Ovary (tissue), 9 donors: Measurements from ENCODE around the gene SPDYC. TPM values are rescaled to one million over a fixed set of nuclear protein-coding genes. Genes with fewer than 3 reads are reported as not detected.

Experiments
- DNase-seq, 5 donors: peaks; one replicate each; pipeline ENCODE4 v3.0.0-alpha.2; 2019 to 2020
- H3K27ac ChIP-seq, 2 donors: fragments of 200-600 bp; one replicate each; pipeline versions ENCODE4 v1.5.1 to v1.8.0; 2019 to 2022
- H3K27me3 ChIP-seq: fragments of 200-600 bp; one replicate; pipeline ENCODE4 v1.8.0; 2022
- H3K36me3 ChIP-seq: fragments of 200-600 bp; sonication (generic); one replicate; pipeline ENCODE4 v1.5.1; 2019
- H3K4me1 ChIP-seq: one replicate; pipeline ENCODE4 v1.8.1; 2013; ENCODE audit warnings: mild to moderate bottlenecking, moderate library complexity; ENCODE audit not compliant: insufficient read depth
- H3K4me3 ChIP-seq: fragments of 200-600 bp; sonication (generic); one replicate; pipeline ENCODE4 v1.5.1; 2017
- H3K9me3 ChIP-seq, 2 donors: fragments of 200-600 bp in 1 of 2; sonication (generic) in 1 of 2; one replicate each; pipeline versions ENCODE4 v1.5.1 to v1.8.1; 2013 to 2019; ENCODE audit warnings: mild to moderate bottlenecking in 1 of 2, moderate library complexity in 1 of 2
- EP300 ChIP-seq: sonication (generic); formaldehyde crosslinking; IDR thresholded peaks from one replicate; pipeline ENCODE4 v1.6.1; 2017; ENCODE audit warnings: antibody characterized with exemption
- POLR2A ChIP-seq: fragments of 450-650 bp; IDR thresholded peaks from one replicate; pipeline ENCODE4 v1.6.1; 2017; ENCODE audit warnings: antibody characterized with exemption, mild to moderate bottlenecking, moderate library complexity
- WGBS, 3 donors: extraction: QIAGEN DNeasy Blood & Tissue Kit in 1 of 3; methylation state at CpG; one replicate each; pipeline versions ENCODE4 v1.1.5 to v1.1.7; 2013 to 2017; 5-methylcytosine and 5-hydroxymethylcytosine counted together
- intact Hi-C, 4 donors: fragments of 100-400 bp; cut with DNase I; formaldehyde crosslinking; loops; one replicate each; pipeline versions ENCODE4 v1.11.0 to v1.15.1; 2022 to 2023
- polyA plus RNA-seq, 2 donors: library from polyadenylated mRNA; stranded (reverse); fragments of 200-250 nt in 1 of 2; fragments of 350-450 nt in 1 of 2; fragmentation: Illumina TruSeq in 1 of 2; extraction: RNeasy Lipid Tissue Mini Kit (QIAGEN cat#74804) in 1 of 2; gene quantifications; one replicate each; pipeline ENCODE4 v1.2.3, GENCODE V29; 2013 to 2014
- total RNA-seq, 7 donors: library from RNA; depleted of rRNA in 2 of 7; stranded (reverse); fragments of >200 nt in 2 of 7; fragmentation: NEBNext Ultra II Directional in 3 of 7; extraction: Animal tissue kit (Norgen Biotek cat#: 25700) in 3 of 7; gene quantifications; one replicate each; pipeline versions ENCODE4 v1.1.0 to v1.2.4, GENCODE V29; 2016 to 2023
- TF ChIP-seq, protein P1 (sequence below), 3 donors: fragments of 450-650 bp in 2 of 3; fragments of 200-600 bp in 1 of 3; IDR thresholded peaks; one replicate each; pipeline versions ENCODE4 v1.5.1 to v1.8.0; 2016 to 2022; ENCODE audit warnings: antibody characterized with exemption in 3 of 3, mild to moderate bottlenecking in 1 of 3
- donor health status: DM: no; HTN: no; CAD: no; lungs with moderate emphysema.
- donor health status: DM: no; HTN: no; CAD: no.
- donor health status: Bipolar disorder and iron deficiency.
- donor health status: DM: yes; HTN: yes; CAD: no.
- donor health status: DM: no; HTN: no; CAD: no.
- donor health status: DM: yes; HTN: yes; CAD: no.

The SPDYC gene
- total and polyA plus RNA-seq, 9 donors = 0.07 TPM; not detected in 8

- Histone ChIP-seq H3K4me1 (no peaks in the 10 kb centered on the region), H3K9me3 (no peaks in the 10 kb centered on the region), H3K27ac (no peak overlapping the region), H3K4me3 (no peak overlapping the region), H3K27me3 (no peaks in the 10 kb centered on the region), H3K36me3 (no peaks in the 10 kb centered on the region)
- DNase-seq = no peak
- intact Hi-C loops = no loop called here
- TF ChIP-seq, protein P1, sequence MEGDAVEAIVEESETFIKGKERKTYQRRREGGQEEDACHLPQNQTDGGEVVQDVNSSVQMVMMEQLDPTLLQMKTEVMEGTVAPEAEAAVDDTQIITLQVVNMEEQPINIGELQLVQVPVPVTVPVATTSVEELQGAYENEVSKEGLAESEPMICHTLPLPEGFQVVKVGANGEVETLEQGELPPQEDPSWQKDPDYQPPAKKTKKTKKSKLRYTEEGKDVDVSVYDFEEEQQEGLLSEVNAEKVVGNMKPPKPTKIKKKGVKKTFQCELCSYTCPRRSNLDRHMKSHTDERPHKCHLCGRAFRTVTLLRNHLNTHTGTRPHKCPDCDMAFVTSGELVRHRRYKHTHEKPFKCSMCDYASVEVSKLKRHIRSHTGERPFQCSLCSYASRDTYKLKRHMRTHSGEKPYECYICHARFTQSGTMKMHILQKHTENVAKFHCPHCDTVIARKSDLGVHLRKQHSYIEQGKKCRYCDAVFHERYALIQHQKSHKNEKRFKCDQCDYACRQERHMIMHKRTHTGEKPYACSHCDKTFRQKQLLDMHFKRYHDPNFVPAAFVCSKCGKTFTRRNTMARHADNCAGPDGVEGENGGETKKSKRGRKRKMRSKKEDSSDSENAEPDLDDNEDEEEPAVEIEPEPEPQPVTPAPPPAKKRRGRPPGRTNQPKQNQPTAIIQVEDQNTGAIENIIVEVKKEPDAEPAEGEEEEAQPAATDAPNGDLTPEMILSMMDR (IDR thresholded peaks at IDR 0.05) = no peak
- TF ChIP-seq EP300 = no peak
- no peak for TF ChIP-seq POLR2A
- WGBS, 3 donors = 91 to 92% (median 91%) methylated on average over 7 of the region's 7 CpGs
These were observed 36.9 kb downstream of the SPDYC start for GRCh38 chr11:65206901-65207300.

- intact Hi-C loops = no loop called here
- Histone ChIP-seq H3K4me1 (no peaks in the 10 kb centered on the region), H3K27ac (no peak overlapping the region), H3K9me3 (no peaks in the 10 kb centered on the region), H3K27me3 (no peaks in the 10 kb centered on the region), H3K4me3 (no peak overlapping the region), H3K36me3 (no peaks in the 10 kb centered on the region)
- TF ChIP-seq EP300 = no peak
- TF ChIP-seq, protein P1 (IDR thresholded peaks at IDR 0.05) = no peak
- no peak for TF ChIP-seq POLR2A
- 86 to 91% (median 89%) methylated on average over 16 of the region's 16 CpGs for WGBS, 3 donors
- no peak for DNase-seq
These were observed 38.1 kb downstream of the SPDYC start for GRCh38 chr11:65207918-65208784.

GRCh38 chr11:65208785-65209710, 39.0 kb downstream of the SPDYC start:
- H3K36me3 ChIP-seq = no peaks in the 10 kb centered on the region
- 76 to 80% (median 77%) methylated on average over 13 of the region's 13 CpGs for WGBS, 3 donors

More at GRCh38 chr11:65208785-65209710, 39.0 kb downstream of the SPDYC start:
- intact Hi-C loops = no loop called here
- no peaks in the 10 kb centered on the region for H3K4me1 ChIP-seq
- no peak for TF ChIP-seq POLR2A
- TF ChIP-seq, protein P1 (IDR thresholded peaks at IDR 0.05) = no peak
- no peaks in the 10 kb centered on the region for H3K9me3 ChIP-seq
- no peak for DNase-seq
- H3K4me3 ChIP-seq = no peak overlapping the region
- H3K27ac ChIP-seq = no peak overlapping the region
- no peaks in the 10 kb centered on the region for H3K27me3 ChIP-seq
